Right renal pelvis (tissue), 4 donors: ENCODE measurements around the gene NDRG4. TPM values are rescaled to one million over a fixed set of nuclear protein-coding genes. Genes with fewer than 3 reads are reported as not detected.

Experiments
- DNase-seq, 4 donors: peaks; one replicate each; pipeline ENCODE4 v3.0.0-alpha.2; 2013; ENCODE audit warnings: low read depth in 4 of 4, low spot score in 3 of 4, missing footprints in 1 of 4
- polyA plus RNA-seq, 4 donors: library from polyadenylated mRNA; unstranded; fragments of 120-200 nt; gene quantifications; one replicate each; pipeline ENCODE4 v1.2.1, GENCODE V29; 2013; ENCODE audit not compliant: insufficient read length in 4 of 4

The NDRG4 gene
- polyA plus RNA-seq, 4 donors: 9.9 to 12.1 (median 11.2) TPM

DNA sequence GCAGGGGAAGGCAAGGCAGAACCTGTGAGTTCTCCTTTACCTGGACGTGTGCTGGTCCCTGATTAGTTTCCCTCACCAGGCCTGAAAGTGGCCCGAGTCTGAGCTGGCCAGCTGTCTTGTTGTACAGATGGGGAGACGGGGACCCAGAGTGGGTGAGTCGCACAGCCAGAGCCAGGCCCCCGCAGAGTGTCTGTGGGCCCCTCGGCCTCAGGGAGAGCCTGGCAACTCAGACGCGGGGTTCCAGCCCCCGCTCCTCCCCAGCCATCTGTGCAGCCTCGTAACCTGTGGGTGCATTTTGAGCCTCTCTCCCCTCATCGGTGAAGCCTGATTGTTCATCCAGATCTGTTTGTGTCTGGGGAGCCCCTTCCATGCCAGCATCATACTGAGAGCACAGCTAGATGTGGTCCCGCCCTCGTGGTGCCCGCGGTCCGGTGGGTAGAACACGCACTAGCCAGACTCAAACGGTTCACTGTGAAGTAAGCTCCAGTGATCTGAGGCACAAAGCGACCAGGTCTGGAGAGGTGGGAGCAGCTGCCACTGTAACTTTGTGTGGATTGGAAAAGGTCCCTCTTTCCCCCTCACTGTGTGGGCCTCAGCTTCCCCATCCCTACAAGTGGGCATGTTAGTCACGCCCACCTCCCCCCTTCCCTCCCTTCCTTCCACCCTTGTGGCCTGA is 6.0 kb upstream of the NDRG4 start:
- DNase-seq: no peak

DNA sequence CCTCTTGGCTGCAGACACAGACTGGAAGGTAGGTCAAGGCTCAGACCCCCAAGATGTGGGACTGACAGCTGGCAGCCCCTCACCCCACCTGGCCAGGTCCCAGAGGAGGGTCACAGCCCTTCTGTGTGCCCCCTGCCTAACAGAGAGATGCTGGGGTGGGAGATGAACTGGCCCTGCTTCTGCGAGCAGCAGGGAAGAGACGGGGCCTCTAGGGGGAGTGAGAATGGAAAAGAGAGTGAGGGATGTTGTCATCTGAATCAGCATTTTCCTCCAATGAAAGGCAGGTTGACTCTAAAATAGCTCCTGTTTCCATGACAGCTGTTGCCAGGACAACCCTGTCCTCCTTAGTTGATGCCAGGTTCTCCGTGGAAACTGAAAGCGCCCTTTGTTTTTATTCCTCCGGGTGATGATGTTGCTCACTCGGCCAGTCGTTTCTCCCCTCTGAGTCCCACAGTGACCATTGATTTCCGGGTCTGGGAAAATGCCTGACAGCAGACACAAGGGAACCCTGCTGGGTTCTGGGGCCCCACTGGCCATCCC is 4.9 kb upstream of the NDRG4 start:
- DNase-seq: peak; percentile 73 to 89 (median 82)

DNA sequence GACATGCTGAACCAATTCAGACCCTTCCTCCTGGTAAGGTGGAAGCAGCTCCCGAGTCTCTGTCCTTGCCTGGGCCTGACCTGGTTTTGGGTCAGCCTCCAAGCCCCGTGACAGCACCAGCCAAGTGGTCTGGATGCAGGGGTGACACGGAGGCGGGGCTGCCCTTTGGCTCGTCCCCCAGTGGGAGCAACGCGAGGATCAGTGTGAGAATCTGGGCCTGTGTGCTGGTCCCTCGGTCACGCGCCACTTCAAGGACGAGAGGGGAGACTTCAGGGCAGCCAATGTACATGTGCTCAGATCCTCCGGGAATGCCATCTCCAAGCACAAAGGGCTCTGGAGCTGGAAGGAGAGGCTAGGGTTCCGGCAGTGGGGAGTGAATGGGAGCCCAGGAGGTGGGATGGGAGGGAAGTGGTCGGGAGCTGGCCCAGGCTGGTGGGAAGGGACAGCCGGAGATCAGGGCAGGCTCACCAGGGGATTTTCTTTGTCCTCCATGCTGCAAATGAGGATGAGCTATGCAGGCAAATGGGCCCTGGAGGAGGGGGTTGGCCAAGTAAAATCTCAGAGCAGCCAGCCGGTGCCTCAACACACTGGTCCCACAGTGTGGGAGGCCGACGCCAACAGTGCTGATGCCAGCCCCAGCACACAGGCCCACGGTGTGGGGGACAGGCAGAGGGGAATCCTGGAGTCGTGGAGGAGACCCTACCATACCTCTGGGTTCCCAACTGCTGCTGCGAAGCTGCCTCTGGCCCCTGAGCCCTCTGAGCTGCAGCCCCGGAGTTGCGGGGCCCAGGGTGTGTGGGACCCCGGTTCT is 4.2 kb upstream of the NDRG4 start:
- DNase-seq: no peak

DNA sequence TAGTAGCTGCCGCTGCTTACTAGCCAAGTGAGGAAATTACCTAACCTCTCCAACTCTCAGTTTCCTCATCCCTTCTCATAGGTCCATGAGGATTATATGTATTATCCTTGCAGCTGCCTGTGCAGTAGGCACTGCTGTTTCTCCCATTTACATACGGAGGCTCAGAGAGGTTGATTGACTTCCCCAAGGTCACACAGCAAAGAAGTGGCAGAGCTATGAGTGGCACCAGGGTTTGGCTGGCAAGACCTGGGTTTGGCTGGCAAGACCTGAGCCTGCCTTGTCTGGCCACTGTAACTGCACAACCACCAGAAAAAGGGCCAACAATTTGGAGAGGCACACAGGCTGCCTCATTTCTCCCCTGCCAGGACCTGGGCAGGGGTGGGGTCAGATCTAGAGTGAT is 2.5 kb upstream of the NDRG4 start:
- no peak for DNase-seq

DNA sequence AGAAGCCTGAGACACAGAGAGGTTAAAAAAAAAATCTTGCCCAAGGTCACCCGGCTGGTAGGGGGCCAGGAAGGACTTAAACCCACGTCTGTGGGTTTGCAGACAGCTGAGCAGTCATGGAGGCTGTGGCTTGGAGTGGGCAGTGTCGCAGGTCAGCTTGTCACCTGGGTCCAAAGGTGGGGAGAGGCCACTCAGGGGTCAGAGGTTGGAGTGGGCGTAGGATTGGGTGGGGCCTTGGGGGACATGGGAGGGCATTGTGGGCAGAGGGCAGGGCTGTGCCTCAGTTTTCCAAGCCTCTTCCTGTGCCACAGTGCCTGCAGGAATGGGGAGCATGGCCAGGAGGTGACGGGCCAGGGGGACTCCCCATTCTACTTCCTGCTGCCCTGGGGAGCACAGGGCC is 2.0 kb upstream of the NDRG4 start:
- no peak for DNase-seq

DNA sequence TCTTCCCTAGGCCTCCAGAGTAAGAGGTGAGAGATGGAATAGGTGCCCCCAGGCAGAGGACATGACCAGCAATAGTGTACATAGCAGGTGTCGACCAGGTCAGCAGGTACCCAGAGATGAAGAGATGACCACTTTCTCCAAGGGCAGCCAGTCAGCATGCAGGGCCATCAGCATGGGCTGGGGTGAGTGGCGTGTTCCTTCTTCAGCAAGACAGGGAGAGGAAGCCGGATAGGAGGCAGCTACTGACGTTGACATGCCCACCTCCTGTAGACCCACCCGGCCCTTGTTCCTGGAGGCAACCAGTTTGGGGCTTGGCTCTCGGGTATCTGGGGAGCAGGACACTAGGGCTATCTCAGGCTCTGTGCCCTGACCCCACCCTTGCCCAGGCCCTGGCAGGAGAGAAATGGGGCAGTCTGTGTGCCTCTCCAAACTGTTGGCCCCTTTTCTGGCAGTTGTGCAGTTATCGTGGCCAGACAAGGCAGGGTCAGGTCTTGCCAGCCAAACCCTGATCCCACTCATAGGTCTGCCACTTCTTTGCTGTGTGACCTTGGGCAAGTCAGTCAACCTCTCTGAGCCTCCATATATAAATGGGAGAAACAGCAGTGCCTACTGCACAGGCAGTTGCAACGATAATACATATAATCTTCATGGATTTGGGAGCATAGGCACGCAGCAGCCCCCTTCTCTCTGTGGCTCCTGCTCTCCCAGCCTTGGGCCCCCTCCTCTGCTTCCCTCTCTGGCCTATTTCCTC is 1.4 kb upstream of the NDRG4 start:
- DNase-seq: no peak

DNA sequence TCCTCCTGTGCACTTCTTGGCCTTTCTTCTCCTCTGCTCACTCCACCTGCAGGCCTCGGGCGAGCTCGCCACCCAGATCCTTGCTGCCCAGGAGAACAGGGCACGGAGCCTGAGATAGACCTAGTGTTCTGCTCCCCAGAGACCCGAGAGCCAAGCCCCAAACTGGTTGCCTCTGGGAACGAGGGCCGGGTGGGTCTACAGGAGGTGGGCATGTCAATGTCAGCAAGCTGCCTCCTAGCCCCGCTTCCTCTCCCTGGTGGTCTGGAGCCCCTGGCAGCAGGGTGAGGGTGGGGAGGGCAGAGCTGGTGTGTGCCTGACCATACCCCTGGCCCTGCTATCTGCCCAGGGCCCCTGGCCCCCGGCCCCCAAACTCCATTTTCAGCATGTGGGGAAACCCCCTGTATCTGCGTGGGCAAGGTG is 841 bp upstream of the NDRG4 start:
- no peak for DNase-seq

DNA sequence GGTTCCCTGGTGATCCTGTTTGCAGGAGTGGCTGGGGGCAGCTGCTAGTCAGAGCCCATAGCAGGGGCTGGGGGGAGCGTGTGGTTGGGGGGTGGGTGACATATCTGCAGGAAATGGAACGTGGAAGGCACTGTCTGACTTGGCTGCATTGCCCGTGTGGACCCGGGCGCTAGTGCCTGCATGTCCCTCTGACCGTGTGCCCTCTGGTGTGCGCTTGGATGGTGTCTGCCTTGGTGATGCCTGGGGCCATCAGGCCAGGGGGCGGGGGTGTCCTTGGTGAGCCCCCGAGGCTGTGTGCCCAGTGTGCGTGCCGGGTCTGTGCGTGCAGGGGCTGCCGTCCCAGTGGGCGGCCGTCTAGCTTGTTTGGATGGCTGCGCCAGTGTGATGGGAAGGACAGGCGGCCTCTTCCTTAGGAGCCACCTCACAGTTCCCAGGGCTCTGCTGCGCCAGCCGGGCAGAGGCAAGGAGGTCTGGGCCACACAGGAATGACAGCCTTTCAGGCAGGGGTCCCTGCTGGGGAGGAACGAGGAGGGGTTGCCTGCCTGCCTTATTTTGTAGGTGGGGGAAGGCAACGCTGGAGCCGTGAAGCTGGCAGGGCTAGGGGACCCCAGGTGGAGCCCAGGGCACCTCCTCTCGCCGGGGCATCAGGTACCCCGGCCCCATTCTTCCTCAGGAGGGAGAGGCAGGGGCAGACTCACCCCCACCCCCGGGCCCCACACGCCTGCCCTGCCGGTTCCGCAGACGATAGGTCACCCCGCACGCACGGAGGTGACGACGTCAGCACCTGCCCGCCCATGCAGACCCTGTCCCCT is 693 bp downstream of the NDRG4 start:
- DNase-seq: no peak

DNA sequence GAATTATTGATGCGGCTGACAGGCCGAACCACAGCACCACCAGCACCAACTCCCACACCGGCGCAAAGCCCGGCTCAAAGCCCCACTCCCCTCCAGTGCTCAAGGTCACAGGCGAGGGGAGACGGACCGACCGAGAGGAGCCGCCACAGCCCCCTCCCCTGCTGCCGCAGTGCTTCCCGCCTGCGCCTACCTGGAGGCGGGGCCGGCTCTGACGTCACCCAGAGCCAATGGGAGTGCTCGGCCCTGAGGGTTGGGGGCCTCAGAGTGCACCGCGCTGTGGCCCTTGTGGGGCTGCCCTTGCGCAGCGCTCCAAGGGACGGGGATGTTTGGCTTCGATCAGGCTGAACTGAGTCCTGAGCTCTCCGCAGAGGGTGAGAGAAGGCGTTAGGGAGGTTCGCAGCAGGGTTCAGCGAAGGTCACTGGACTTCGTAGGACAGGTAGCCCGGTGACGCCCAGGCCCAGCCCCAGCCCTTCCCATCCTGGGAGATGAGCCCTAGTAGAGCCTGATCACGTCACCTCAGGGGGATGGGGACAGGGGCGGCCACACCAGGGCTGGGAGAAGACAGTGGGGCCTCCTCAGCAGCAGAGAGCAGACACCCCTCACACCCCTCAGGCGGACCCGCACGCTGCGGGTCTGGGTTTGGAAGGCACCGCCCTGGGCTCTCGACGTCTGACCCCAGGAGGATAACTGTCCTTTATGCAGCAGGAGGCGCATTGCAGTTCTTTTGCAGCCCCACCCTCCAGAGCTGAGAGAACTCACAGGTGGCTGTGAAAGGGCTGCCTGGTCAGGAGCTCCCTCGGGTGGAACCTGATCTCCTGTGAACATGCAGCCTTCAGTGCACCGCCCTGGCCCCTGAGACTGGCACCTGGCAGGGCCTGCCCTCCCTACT is 1.5 kb downstream of the NDRG4 start:
- DNase-seq: no peak

DNA sequence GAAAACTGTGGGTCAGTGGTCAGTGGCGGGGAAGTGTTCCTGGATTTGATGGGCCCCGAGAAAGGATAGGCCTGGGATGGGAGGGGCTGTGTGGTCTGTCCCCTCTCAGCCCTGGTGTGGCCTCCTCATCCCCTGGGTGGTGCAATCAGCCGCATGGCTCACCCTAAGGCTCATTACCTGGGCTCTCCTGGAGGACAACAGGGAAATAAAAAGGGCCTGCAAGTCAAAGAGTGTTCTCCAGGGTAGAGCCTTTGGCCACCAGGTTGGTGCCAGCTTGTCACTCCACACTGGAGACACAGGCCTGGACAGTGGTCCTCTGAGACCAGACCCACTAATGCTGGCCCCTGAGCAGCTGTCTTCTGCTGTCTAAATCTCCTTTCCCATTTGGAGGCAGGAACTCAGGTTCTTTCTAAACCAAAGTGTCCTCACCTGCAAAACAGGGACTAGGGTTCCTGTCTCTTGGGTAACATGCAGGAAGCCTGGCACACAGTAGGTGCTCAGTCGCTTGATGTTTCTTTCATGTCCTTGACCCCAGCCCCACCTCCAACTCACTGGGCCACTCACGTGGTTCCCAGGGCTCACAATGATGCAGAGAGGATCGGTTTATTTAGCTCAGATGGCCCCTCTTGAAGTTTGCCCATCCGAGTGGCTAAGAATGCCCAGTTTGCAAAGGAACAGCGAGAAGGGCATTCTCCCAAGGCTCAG is 2.4 kb downstream of the NDRG4 start:
- no peak for DNase-seq

DNA sequence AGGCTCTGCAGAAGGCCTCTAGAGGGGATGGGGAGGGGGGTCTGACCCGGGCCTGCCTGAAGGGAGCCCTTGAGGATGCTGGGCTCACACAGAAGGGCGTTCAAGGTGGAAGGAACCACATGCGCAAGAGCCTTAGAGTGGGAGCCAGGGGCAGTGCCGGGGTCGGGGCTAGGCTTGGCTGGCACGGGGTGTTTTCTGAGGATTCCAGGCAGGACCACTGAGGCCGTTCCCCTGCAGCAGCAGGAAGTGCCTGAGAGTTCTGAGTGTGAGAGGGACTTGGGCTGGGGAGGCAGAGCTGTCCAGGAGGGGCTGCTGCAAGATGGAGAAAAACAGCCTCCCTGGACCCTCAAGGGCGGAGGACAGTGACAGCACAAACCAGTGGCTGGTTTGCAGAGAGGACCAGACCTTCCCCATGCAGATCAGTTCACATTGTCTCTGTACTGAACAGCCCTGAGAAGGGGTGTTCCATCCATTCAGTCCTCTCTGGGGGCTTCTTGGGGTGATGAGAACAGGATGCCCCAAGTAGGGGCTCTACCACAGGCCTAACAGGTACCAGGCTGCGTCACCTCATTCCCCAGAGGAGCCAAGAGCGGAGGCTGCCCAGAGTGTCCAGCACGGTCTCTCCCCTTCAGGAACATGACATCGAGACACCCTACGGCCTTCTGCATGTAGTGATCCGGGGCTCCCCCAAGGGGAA is 3.4 kb downstream of the NDRG4 start:
- DNase-seq: no peak

DNA sequence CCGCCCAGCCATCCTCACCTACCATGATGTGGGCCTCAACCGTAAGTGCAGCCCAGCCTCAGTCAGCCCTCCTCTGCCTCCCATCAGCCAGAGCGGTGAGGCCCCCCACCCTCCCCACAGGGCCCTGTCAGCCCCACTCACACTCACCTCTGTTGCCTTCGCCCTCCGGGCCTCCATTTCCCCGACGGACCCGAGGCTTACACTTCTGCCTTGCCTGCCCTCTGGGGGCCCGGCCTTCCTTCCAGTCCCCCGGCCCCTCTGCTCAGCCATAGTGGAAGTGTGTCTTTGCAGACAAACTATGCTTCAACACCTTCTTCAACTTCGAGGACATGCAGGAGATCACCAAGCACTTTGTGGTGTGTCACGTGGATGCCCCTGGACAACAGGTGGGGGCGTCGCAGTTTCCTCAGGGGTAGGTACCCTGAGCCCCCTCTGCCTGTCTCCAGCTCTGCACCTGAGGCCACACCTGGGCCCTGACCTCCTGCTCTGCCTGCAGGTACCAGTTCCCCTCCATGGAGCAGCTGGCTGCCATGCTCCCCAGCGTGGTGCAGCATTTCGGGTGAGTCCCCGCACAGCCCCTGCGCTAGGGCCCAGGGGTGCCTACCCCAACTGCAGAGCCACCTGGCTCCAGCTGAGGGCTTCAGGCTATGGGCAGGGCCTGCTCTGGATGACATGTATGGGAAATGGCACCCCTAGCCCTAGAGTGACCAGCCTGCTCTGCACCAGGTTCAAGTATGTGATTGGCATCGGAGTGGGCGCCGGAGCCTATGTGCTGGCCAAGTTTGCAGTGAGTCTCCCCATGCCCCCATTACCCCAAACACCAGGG is 4.1 kb downstream of the NDRG4 start:
- DNase-seq: no peak

DNA sequence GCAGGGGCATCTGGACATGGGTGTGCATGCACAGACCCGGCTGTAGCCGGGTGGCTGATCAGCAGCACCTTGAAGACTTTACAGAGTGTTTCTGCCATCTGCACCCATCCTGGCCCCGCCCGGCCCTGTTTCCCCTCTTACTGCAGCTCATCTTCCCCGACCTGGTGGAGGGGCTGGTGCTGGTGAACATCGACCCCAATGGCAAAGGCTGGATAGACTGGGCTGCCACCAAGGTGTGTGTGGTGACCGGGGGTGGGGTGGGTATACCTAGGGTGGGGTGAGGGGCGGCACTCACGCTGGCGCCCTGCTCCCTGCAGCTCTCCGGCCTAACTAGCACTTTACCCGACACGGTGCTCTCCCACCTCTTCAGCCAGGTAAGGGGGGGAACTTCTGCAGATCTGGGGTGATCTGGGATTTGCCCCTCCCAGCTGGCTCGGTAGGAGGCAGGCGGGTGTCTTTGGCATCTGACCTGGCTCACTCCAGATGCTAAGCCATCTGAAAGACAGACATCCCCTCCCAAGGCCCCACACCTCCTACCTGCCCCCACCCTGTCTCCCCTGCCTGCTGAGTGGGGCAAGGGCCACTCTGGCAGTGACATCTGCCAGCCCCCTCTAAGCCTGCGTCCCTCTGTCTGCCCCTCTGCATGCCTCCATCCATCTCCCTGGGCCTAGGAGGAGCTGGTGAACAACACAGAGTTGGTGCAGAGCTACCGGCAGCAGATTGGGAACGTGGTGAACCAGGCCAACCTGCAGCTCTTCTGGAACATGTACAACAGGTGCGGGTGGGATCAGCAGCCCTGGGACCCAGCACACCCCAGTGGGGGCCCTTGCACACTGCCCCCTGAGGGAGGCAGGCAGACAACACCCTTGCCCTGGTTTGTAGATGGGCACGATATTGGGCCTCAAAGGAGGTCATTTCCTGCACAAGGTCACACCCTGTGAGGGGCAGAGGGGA is 6.6 kb downstream of the NDRG4 start:
- DNase-seq: no peak

DNA sequence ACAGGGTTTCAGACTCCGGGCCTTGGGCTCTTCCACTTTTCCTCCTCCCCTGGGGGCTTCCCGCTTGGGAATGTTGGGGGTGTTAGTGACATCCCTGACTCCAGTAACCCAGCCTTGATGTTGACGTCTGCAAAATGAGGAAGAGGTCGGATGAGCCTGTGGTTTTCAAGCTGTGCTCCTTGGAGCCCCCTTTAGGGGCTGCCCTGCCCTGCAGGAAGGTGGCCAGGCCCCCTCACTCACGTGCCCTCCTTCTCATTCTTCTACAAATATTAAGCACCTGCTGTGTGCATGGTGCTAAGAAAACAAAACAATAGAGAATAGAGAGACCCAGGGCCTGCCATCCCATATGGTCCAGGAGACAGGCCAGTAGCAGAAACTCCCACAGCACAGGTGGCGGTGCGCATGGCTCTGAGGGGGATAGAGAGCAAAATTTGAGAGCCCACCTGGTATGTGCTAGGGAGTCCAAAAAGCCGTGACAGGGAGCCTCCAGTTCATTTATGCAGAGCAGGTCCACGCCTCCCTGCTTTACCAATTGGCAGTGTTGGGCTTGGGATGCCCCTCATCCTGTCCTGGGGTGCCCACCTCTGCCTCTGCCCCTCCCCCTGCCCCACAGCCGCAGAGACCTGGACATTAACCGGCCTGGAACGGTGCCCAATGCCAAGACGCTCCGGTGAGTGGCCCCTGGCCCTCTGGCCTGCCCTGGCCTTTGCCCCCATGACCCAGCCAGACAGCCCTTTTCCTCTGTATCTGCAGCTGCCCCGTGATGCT is 7.4 kb downstream of the NDRG4 start:
- DNase-seq: no peak

DNA sequence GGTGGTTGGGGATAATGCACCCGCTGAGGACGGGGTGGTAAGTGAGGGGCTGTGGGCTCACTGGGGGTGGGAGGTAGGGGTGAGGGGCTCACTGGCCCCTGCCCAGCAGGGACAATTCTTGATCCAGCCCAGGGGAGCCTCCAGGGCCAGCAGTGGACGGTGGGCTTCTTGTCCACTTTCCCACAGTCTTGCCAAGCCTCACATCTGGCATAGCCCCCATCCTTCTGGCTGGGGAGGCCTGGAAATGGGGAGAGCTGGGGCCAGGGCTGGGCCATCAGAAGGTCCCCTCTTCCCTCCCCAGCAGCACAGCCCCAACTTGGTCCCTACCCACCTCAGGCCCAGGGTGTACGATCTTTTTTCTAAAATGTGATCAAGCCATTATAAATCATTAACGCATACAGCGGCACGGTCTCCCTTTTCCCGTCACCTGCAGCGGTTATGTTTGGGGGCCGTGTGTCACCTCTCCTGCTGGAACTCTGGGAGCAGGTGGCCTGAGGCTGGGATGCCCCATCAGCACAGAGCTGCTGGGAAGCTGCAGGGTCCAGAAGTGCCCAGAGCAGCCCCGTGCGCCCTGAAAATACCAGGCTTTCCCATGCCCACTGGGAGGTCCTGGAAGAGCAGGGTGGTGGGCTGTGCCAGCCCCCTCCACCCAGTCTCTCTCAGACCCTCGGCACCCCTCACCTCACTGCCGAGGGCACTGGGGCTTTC is 8.2 kb downstream of the NDRG4 start:
- no peak for DNase-seq
